Spinal cord (tissue), 10 donors: ENCODE results near the gene TMEM247. TPM values are rescaled to one million over a fixed set of nuclear protein-coding genes. Genes with fewer than 3 reads are reported as not detected.

Experiments
- DNase-seq, 6 donors: peaks; one replicate each; pipeline versions ENCODE4 v3.0.0 to v3.0.0-alpha.2; 2013 to 2015; ENCODE audit warnings: low spot score in 6 of 6, low read depth in 4 of 6
- H3K27ac ChIP-seq: one replicate; pipeline ENCODE4 v1.5.1; 2013; ENCODE audit warnings: low read depth, low read length, control low read depth
- H3K27me3 ChIP-seq: one replicate; pipeline ENCODE4 v1.6.1; 2013; ENCODE audit warnings: low read length; ENCODE audit not compliant: control insufficient read depth, insufficient read depth
- H3K36me3 ChIP-seq: one replicate; pipeline ENCODE4 v1.6.1; 2013; ENCODE audit warnings: low read length; ENCODE audit not compliant: control insufficient read depth, insufficient read depth
- H3K4me1 ChIP-seq: one replicate; pipeline ENCODE4 v1.6.1; 2013; ENCODE audit warnings: low read length; ENCODE audit not compliant: control insufficient read depth, insufficient read depth
- H3K4me3 ChIP-seq: one replicate; pipeline ENCODE4 v1.5.1; 2013; ENCODE audit warnings: low read depth, low read length, control low read depth
- H3K9me3 ChIP-seq: one replicate; pipeline ENCODE4 v1.6.1; 2013; ENCODE audit warnings: low read length; ENCODE audit not compliant: control insufficient read depth, insufficient read depth
- WGBS: methylation state at CpG from one replicate; pipeline ENCODE4 v1.1.5; 2013; ENCODE audit warnings: missing lambda C conversion rate; ENCODE audit not compliant: insufficient coverage; 5-methylcytosine and 5-hydroxymethylcytosine counted together
- polyA plus RNA-seq, 2 donors: library from polyadenylated mRNA; unstranded; fragments of 120-200 nt; gene quantifications; one replicate each; pipeline ENCODE4 v1.2.1, GENCODE V29; 2013; ENCODE audit not compliant: insufficient read length in 2 of 2
- total RNA-seq, 2 donors: library from RNA; depleted of rRNA in 1 of 2; stranded (reverse); fragments of 120-200 nt in 1 of 2; fragments of >200 nt in 1 of 2; gene quantifications; one replicate each; pipeline versions ENCODE4 v1.2.3 to v1.2.4, GENCODE V29; 2013 to 2014
- donor health status: healthy.

The TMEM247 gene
- total and polyA plus RNA-seq, 4 donors = not detected

GRCh38 chr2:46494596-46494995 is 15.2 kb downstream of the TMEM247 start:
- H3K9me3 ChIP-seq = no peaks in the 10 kb centered on the region
- DNase-seq = no peak
- WGBS = 98% methylated on average over 4 of the region's 4 CpGs
- H3K4me3 ChIP-seq = no peak overlapping the region
- no peaks in the 10 kb centered on the region for H3K36me3 ChIP-seq
- H3K27ac ChIP-seq = no peak overlapping the region
- H3K27me3 ChIP-seq = no peaks in the 10 kb centered on the region
- peaks cover 38% of the 10 kb centered on the region for H3K4me1 ChIP-seq

GRCh38 chr2:46495231-46496030 is 16.1 kb downstream of the TMEM247 start:
- H3K27ac ChIP-seq = no peak overlapping the region
- H3K36me3 ChIP-seq = no peaks in the 10 kb centered on the region
- H3K27me3 ChIP-seq = no peaks in the 10 kb centered on the region
- DNase-seq = peak in 1 of 6 donors; percentile 82
- peaks cover 29% of the 10 kb centered on the region for H3K4me1 ChIP-seq
- no peaks in the 10 kb centered on the region for H3K9me3 ChIP-seq
- no peak overlapping the region for H3K4me3 ChIP-seq
- 88% methylated on average over 6 of the region's 9 CpGs for WGBS

GRCh38 chr2:46497766-46498165 is 18.4 kb downstream of the TMEM247 start:
- H3K4me1 ChIP-seq = peaks cover 25% of the 10 kb centered on the region
- no peak overlapping the region for H3K27ac ChIP-seq
- no peak overlapping the region for H3K4me3 ChIP-seq
- no peak for DNase-seq
- H3K9me3 ChIP-seq = no peaks in the 10 kb centered on the region
- H3K27me3 ChIP-seq = no peaks in the 10 kb centered on the region
- no peaks in the 10 kb centered on the region for H3K36me3 ChIP-seq
- WGBS = 93% methylated on average over 3 of the region's 4 CpGs

- Histone ChIP-seq H3K27me3 (no peaks in the 10 kb centered on the region), H3K27ac (no peak overlapping the region), H3K4me3 (no peak overlapping the region), H3K36me3 (no peaks in the 10 kb centered on the region), H3K9me3 (no peaks in the 10 kb centered on the region), H3K4me1 (peaks cover 21% of the 10 kb centered on the region)
- no peak for DNase-seq
- no CpG with 5 or more reads among the region's 4 CpGs for WGBS
Observed at GRCh38 chr2:46498681-46499080, 19.3 kb downstream of the TMEM247 start.

- no peaks in the 10 kb centered on the region for H3K36me3 ChIP-seq
- no peaks in the 10 kb centered on the region for H3K27me3 ChIP-seq
- H3K9me3 ChIP-seq = no peaks in the 10 kb centered on the region
- 29% methylated on average over 7 of the region's 7 CpGs for WGBS
- peak overlapping the region; percentile 75 for H3K4me3 ChIP-seq
- H3K27ac ChIP-seq = peak overlapping the region; percentile 90
- peaks cover 17% of the 10 kb centered on the region for H3K4me1 ChIP-seq
- no peak for DNase-seq
Observed at GRCh38 chr2:46499392-46499785, 20.0 kb downstream of the TMEM247 start.

GRCh38 chr2:46500801-46501200 is 21.4 kb downstream of the TMEM247 start:
- no peak for DNase-seq
- no peak overlapping the region for H3K27ac ChIP-seq
- no peaks in the 10 kb centered on the region for H3K27me3 ChIP-seq
- H3K4me1 ChIP-seq = peaks cover 17% of the 10 kb centered on the region
- WGBS = no CpG with 5 or more reads among the region's 6 CpGs
- H3K4me3 ChIP-seq = no peak overlapping the region
- no peaks in the 10 kb centered on the region for H3K36me3 ChIP-seq
- H3K9me3 ChIP-seq = no peaks in the 10 kb centered on the region

- no peak for DNase-seq
- H3K9me3 ChIP-seq = no peaks in the 10 kb centered on the region
- H3K4me3 ChIP-seq = no peak overlapping the region
- no peaks in the 10 kb centered on the region for H3K27me3 ChIP-seq
- no peak overlapping the region for H3K27ac ChIP-seq
- WGBS = 100% methylated on average over 2 of the region's 4 CpGs
- no peaks in the 10 kb centered on the region for H3K36me3 ChIP-seq
- H3K4me1 ChIP-seq = peaks cover 14% of the 10 kb centered on the region
Observed at GRCh38 chr2:46502291-46502885, 23.0 kb downstream of the TMEM247 start.

GRCh38 chr2:46503686-46504085 is 24.3 kb downstream of the TMEM247 start:
- DNase-seq = no peak
- Histone ChIP-seq H3K27ac (no peak overlapping the region), H3K4me3 (no peak overlapping the region), H3K36me3 (no peaks in the 10 kb centered on the region), H3K27me3 (no peaks in the 10 kb centered on the region), H3K4me1 (peaks cover 9% of the 10 kb centered on the region), H3K9me3 (no peaks in the 10 kb centered on the region)
- 93% methylated on average over 3 of the region's 4 CpGs for WGBS

GRCh38 chr2:46504221-46504620 is 24.9 kb downstream of the TMEM247 start:
- H3K4me3 ChIP-seq = no peak overlapping the region
- no peaks in the 10 kb centered on the region for H3K9me3 ChIP-seq
- no peak overlapping the region for H3K27ac ChIP-seq
- no peaks in the 10 kb centered on the region for H3K36me3 ChIP-seq
- H3K4me1 ChIP-seq = peaks cover 9% of the 10 kb centered on the region
- H3K27me3 ChIP-seq = no peaks in the 10 kb centered on the region
- DNase-seq = no peak
- no CpG with 5 or more reads among the region's 2 CpGs for WGBS
